Activated CD4-positive, CD25-positive, alpha-beta regulatory T cell treated with anti-CD3 and anti-CD28 coated beads, Interleukin-2, amount 50 U/mL, for 24 hours (primary cell): ENCODE measurements around the gene GP2.

Experiments used
- ATAC-seq, 2 donors: fragments of 150-1000 bp; cut with Tn5 transposase; one replicate each; pipeline ENCODE4 v1.10.0; 2021; ENCODE audit warnings: mild to moderate bottlenecking in 1 of 2, moderate library complexity in 1 of 2

GP2 gene

DNA sequence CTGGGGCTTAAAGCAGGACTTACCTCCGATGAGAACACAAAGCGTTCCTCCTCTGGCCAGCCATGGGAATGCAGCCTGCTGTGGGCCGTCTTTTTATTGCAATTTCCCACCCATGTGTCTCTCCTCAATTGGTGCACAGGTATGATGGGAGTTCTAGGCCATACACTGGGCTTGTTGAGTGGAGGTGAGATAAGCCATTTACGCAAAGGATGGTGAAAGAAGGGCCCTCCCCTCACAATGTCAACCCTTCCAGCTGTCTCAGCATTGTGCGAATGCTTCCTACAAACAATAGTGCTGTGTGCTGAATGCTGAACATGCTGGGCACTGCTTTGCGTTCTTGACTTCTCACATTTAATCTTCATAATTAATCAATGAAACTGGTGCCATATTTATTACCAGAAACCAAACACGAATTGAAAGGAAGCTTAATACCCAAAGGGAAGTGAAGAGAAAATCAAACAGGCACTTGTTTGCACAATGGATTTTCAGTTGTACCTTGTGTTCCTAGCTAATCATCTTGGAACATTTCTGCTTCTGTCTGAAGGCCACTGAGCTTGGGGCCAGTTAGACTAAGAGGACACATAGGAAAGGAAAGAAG is at the start of gene GP2:
GP2 (minus strand) TSS at position 70 of the 598 bp plus-strand sequence. CDS start 1,082 bp downstream, outside the sequence.
- no peak for ATAC-seq

DNA sequence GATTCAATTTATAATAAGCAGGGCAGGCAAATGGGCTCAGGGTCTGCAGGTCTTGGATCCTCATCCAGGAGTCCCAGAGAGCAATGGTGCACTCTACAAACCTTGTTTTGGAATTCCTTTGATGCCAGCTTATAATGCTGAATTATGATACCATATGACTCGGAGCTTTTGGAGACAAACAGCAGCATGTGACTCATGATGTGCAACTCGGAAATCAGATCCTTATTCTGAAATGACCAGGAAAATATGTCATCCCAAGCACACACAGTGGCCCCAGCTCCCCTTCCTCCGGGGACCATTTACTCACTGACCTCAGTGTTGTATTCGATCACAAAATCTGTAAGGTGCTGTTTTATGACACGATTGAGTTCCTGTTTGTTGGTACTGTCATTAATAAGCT is 45.4 kb upstream of the GP2 start:
- ATAC-seq, result no peak

DNA sequence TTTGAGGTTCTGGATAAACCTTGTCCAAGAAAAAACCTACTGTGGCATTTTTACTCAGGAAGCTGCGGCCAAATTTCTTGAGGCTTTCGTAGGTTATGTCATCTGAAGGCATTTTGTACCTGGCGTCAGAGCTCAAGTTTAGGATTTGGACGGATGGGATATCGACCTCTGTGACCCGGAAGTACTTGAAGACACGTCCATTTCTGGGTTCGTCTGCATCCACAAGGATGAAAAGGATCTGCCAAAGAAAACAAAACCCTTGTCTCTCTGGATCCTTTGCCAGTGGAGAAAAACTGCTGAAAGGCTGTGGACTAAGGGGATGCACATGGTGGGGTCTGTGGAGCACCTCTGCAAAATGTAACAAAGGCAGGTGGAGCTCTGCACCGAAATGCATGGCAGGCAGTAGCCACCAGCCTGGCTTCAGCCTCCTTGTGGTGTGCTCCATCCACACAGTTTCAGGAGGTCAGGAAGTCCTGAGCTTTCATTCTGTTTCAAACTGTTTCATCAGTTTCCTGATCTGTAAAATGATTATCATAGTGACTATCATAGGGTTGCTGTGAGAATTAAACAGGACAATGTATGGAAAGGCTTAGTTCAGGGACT is 42.2 kb upstream of the GP2 start:
- no peak for ATAC-seq

DNA sequence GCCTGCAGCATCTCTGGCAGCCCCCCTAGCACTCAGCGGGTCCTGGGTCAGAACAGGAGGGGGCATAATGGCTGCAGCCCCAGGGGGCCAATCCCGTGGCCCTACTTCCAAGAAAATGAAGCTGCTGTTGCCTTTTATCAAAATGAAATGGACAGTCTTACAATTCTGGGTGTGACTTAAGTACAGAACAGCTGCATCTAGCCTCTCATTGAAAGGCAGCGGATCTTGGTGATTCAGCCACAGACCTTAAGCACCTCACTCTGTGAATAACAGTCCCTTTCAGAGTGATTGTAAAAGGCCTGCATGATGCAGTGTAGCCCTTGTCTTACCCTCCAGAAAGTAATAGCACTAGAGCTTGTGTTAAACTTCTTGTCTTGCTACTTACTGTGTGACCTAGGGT is 36.7 kb upstream of the GP2 start:
- no peak for ATAC-seq

DNA sequence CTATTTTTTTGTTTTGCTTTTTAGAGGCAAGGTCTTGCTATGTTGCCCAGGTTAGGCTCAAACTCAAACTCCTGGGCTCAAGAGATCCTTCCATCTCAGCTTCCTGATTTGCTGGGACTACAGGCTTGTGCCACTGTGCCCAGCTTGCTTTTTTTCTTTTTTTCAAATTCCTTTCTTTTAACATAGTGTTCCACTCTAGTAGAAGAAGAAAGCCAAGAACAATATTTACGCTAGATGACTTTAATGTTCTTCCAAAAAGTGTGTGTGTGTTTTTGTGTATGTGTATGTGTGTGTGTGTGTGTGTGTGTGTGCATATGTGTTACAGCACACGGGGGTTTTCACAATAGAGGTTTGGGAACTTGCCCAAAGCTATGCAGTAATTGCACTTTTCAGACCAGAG is 35.9 kb upstream of the GP2 start:
- ATAC-seq, result no peak

DNA sequence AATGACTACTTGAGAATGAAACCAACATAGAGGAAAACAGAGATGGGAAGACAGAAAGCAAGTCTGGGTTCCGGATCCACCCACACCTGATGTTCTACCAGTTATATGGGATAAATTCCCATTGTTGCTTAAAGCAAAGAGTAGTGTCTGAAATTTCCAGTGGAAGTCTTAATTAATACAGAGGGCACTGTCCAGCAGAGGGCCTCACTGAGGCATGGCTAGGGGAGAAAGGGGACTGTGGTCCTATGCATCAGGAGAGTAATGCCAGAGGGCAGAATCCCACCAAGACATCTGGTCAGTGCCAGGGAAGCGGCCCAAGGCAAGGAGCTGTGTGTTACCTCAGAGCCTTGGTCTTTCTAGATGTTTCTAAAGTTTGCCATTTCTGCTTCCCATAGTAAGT is 32.7 kb upstream of the GP2 start:
- no peak for ATAC-seq

DNA sequence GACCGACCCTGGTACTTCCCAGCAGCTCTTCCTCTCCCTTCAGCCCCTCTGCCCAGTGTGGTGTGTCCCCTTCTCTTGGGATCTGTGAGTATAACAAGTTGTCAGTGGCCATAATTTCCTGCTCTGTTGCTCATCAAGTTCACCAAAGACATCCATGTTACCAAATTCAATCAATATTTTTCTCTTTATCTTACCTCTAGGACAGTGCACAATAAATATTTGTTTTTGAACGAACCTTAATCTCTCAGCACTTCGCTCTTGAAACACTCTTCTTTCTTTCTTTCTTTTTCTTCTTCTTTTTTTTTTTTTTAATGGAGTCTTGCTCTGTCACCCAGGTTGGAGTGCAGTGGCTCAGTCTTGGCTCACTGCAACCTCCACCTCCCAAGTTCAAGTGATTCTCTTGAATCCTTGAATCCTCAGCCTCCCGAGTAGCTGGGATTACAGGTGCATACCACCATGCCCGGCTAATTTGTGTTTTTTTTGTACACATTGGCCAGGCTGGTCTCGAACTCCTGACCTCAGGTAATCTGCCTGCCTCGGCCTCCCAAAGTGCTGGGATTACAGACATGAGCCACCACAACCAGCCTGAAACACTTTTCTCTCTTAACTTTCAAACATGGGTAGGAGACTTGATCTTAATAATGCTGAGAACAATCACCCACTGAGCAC is 27.9 kb upstream of the GP2 start:
- ATAC-seq, result no peak

DNA sequence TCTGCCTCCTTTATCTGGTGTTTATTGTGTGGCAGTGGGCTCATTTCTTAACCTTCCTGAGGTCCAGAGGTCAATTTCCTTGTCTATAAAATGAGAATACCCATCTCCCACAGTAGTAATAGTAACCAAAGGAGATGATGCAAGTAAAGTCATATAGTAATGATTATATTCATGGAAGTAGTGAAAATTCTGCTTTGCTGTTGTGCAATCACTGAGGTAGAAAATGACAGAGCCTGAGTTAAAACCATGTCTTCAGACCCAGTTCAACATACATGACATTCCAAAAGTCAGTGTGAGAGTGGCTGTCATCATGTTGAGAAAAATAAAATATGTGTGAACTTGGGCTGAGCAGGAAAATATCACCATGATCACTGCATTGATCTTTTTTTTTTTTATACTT is 26.1 kb upstream of the GP2 start:
- ATAC-seq, result no peak

DNA sequence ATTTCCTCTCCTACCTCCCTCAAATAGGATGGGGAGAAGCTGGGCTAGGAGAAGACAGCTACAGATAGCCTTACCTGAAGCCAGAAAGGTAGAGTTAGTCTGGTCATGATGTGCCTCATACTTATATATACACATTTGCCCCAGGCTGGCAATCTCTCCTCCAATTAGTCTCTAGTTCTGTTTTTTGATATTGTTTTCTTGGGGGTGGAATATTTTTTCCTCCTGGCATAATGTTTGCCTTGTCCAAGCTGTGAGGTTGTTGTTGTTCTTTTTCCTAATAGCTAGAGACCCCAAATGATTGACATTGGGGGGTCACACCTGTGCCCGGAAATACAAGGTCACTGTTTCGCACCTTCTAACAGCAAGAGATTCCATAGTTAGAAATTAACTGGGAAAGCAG is 25.3 kb upstream of the GP2 start, which contains the start of gene UMOD:
UMOD (minus strand) TSS at position 101 of the 400 bp plus-strand sequence. CDS start 1,978 bp downstream, outside the sequence.
- no peak for ATAC-seq

DNA sequence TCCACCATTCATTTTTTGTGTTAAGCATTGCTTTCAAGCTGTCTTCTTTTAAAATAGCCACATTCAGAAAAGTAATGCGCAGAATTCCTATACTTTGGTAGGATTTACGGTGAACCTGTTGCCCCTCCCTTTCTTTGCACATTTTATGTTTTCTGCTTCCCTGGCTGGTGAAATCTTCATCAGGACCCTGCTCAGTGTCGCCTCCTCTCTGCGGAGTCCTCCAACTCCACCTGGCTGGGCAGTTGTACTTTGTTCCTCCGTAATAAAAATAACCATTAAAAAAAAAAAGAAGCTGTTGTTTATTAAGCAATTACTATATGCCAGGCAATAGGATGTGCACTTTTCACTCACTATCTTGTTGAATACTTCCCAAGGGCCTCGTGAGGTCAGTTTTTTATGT is 22.3 kb upstream of the GP2 start:
- no peak for ATAC-seq

DNA sequence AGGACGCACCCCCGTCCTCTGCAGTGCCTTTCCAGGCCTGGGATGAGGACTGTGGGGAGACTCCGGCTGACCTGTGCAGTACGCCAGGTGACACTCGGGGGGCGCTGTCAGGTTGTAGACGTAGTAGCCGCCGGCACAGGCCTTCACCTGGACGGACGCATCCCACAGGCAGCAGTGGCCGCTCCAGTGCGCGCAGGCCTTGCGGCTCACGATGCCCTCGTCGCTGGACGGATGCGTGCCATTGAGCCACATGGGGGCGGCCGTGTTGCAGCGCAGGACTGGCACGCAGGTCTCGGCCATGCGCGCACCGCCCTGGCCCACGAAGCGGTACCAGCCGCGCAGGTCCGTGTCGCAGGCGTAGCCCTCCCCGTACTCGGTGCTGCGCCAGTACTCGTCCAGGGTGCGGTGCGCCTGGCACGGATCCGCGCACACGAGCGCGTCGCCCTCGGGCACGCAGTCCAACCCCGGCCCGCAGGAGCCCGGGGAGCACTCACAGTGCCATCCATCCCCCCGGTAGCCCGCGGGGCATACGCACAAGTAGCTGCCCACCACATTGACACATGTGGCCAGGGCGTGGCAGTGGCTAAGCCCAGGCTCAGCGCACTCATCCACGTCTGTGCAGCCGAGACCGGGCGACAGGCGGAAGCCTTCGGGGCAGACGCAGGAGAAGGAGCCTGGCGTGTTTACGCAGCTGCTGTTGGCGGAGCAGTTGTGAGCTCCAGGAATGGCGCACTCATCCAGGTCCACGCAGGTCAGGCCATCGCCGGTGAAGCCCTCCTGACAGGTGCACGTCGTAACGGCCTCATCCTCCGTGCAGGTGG is 21.3 kb upstream of the GP2 start:
- ATAC-seq, result no peak

DNA sequence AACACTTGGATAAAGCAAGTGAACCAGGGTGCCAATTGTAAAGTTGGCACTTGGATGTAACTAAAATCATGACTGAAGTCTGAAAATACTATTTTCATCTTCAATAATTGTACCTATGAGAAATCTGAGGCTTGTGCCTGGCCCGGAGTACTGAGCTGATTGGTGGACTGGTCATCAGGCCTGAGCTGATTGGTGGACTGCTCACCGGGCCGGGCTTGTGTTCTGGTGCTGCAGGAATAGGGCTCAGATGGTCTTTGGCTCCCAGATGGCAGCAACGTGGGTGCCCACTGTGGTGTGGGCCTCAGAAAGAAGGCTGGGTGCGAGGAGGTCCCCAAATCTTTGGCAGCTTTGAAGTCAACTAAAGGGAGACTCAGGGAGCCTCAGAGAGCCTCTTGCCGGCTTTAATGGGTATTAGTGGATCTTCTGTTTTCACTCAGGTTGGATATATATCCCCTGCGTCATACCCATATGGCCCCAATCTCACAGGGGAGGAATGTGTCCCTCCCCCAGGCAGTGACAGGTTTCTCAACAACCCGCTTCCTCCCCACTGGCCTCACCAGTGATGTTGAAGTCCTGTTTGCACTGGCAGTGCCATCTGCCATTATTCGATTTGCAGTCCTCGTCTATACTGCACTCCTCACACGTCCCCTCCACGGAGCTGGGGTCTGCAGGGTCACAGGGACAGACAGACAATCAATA is 20.5 kb upstream of the GP2 start:
- ATAC-seq, result no peak

DNA sequence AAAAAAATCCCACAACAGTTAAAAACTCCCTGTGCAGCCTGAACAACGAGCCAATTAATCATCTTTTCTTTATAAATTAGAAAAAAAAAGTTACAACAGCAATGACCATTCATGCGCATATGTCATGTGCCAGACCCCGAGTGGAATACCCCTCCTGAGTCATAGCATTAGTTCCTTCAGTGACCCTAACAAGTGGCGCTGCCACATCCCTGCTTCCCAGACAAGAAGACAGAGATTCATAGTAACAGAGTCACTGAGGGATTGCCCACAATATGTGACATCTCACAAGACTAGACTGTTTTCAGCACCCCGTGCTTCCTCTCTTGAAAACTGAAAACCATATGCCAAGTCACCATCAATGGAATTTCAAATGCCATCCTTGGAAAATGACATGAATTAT is 17.3 kb upstream of the GP2 start:
- no peak for ATAC-seq

DNA sequence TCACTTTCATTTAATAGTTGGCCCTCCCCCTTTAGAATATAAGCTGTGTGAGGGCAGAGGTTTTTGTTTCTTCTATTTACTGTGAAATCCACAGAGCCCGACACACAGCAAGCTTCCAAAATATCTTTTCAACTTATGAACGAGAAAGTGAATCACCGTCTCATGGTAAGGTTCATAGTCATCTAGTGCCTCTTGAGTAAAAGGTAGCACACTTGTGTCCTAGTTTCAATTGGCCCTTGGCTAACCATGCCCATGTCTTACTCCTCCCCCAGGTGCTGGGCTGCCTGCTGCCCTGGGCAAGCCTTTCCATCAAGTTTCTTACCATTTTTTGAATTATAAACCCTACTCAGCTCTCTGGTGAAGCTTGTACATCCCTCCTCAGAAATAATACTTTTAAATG is 12.4 kb upstream of the GP2 start:
- ATAC-seq, result no peak

DNA sequence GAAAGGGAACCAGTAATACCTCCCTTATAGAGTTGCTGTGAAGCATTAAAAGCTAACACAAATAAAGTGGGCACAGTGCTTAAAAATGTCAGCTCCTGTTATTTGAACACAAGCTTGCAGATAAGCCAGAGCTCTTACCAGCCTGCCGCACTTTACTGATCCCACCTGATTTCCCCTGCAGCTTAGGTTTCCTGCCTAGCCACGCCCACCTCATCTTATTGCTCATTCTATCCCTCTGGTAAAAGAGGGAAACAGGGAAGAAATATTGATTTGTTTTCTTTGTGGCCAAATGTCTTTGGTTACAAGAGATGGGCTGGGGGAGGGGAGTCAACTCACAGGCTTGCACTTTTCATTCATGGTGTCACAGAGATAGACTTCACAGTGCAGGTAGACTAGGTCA is 9.6 kb upstream of the GP2 start:
- ATAC-seq, result no peak

DNA sequence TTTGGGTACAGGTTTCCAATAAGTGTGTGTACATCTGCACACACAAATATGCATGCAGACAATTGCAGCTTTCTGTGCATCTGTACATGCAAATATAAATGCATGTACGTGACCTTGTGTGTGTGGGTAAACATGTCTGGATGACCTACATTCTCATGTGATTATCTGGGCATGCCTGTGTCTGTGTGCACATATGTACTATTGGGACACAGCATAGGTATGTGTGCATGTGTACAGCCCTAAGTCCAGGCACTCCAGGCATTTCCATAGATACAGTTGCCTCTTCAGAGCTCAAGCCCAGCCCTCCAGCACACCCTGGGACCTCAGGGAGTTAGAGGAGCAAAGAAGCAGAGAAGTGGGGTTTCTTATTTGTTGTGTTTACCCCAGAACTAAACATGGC is 7.1 kb upstream of the GP2 start:
- no peak for ATAC-seq

DNA sequence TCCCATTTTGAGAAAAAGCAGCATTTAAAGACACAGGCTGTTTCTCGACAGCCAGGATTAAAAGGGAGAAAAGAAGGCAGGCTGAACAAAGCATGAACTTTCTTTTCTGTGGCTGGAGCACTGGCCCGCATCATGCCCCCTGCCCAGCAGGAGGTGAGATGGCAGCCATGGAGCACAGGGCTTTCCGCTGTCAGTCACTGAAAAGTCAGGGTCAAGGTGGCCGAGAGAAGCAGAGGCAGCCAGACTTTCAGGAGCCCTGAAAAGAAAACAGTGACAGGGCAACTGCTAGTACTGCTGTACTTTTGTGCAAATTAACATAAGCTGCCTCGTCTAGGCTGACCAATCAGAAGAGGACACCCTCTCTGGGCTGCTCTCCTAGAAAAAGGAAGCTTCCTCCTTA is 5.8 kb upstream of the GP2 start:
- ATAC-seq, result no peak

DNA sequence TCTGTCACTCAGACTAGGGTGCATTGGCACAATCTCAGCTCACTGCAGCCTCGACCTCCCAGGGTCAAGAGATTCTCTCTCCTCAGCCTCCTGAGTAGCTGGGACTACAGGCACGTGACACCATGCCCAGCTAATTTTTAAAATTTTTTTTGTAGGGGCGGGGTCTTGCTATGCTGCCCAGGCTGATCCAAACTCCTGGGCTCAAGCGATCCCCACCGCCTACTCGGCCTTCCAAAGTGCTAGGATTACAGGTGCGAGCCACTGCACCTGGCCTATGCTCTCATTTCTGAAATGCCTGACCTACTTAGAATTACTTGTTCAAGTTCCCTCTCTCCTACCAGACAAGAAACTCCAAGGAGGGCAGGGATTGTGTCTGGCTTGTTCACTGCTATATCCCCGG is 5.1 kb upstream of the GP2 start:
- ATAC-seq, result no peak

DNA sequence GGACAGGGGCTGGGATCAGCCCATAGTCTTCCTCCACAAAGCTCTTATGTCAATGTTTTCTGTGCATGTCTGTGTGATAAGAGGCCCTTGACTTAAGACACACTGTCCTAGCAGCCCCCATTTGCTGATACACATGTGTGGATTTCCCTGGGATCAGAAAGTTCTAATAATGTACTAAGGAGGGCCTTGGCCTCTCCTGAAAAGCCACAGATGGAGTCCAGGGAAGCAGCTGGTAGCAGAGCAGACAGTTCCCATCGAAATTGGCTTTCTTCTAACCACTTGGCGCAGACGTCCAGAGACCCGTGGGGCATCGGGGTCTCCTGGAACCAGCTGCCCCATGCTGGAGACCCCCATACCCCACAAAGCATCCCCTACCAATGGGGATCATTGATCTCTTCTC is 4.3 kb upstream of the GP2 start:
- no peak for ATAC-seq

DNA sequence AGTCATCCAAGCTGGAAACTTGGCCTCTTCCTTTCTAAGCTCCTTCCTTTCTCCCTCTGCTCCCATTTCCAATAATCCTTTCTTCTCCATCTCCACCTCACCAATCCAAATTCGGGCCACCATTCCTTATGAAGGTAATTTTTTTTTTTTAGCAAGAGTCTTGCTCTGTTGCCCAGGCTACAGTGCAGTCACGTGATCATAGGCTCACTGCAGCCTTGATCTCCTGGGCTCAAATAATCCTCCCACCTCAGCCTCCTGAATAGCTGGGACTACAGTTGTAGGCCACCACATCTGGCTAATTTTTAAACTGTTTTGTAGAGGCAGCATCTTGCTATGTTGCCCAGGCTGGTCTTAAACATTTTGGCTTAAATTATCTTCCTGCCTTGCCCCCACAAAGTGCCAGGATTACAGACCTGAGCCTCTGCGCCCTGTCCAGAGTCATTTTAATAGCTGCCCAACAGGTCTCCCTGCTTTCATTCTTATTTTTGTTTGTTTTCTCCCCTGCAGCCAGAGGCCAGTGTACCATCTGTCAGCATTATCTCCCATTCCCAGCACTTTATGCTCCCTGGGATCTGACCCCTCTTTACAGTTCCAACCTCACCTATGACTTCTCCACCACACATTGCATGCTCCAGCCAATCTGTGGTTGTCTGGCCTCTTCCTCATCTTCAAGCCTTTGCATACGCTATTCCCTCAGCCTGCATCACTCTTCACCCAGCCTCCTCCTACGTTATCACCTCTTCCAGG is 2.3 kb upstream of the GP2 start:
- no peak for ATAC-seq

DNA sequence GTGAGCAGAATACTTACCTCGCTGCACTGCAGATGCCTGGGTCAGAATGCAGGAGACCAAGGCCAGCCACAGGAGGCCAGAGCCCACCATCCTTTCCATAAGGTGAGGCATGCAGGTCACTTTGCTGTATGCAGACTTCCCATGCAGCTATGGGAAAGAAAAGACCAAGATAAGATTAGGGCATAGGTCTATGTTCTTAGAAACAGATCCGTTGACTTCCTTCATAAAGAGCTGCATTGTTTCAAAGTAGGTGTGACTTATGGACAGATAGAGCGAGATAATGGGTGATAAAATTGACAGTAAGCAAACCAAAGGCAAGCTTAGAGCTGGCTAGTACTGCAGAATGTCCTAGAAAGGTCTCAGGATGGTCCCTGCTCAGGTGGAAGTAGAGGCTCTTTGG is 992 bp downstream of the GP2 start:
- no peak for ATAC-seq

DNA sequence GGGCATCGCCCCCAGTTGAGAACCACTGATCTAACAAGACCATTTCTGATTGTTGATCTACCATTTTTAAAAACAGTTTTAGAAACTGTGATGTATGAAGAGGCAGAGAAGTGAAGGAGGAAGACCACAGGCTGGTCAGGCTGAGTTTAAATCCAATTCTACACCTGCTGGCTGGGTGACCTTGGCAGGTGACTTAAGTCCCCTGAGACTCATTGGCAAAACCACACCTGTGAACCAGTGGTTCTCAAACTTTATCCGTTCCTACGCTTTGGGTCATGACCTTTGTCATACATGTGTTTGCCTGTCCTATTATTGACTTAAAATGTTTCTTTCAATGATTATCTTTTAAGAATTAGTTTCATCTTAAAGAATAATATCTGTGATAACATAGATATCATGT is 2.3 kb downstream of the GP2 start:
- no peak for ATAC-seq
